ENCODE results near the gene PCLO. TPM values are rescaled to one million over a fixed set of nuclear protein-coding genes. Genes with fewer than 3 reads are reported as not detected.
"Not testable (repeated sequence)": the region's sequence is repeated elsewhere in the genome, so short reads cannot be mapped to it uniquely, and the experiment has no call there.

PCLO gene
- total RNA-seq, 1 experiment from 2014 or later: 4.1 TPM

GRCh38 chr7:82715344-82715743 is 447.3 kb downstream of the PCLO start:
- intact Hi-C loops (cut with micrococcal nuclease; ENCODE audit: unreplicated experiment): no loop called here
- TF ChIP-seq, protein P1, sequence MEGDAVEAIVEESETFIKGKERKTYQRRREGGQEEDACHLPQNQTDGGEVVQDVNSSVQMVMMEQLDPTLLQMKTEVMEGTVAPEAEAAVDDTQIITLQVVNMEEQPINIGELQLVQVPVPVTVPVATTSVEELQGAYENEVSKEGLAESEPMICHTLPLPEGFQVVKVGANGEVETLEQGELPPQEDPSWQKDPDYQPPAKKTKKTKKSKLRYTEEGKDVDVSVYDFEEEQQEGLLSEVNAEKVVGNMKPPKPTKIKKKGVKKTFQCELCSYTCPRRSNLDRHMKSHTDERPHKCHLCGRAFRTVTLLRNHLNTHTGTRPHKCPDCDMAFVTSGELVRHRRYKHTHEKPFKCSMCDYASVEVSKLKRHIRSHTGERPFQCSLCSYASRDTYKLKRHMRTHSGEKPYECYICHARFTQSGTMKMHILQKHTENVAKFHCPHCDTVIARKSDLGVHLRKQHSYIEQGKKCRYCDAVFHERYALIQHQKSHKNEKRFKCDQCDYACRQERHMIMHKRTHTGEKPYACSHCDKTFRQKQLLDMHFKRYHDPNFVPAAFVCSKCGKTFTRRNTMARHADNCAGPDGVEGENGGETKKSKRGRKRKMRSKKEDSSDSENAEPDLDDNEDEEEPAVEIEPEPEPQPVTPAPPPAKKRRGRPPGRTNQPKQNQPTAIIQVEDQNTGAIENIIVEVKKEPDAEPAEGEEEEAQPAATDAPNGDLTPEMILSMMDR (IDR thresholded peaks at IDR 0.05; ENCODE audit: insufficient read depth in 1 of 2, low read depth in 1 of 2, low read length in 1 of 2, severe bottlenecking in 1 of 2, unreplicated experiment in 1 of 2): no peak
- ChIA-PET POLR2A (no interaction called here), CTCF (no interaction called here)
- no peaks in the 10 kb centered on the region for H3K27me3 ChIP-seq (replicated peaks; ENCODE audit: control insufficient read depth, insufficient read depth, low read length)
- H3K4me1 ChIP-seq: peaks cover 9% of the 10 kb centered on the region
- H3K27me3 Mint-ChIP-seq (ENCODE audit: insufficient read depth, unreplicated experiment): no peaks in the 10 kb centered on the region
- DNase-seq: no peak
- no peak overlapping the region for H3K4me3 Mint-ChIP-seq (ENCODE audit: unreplicated experiment)
- H3K4me3 ChIP-seq (ENCODE audit: low read depth, low read length): no peak overlapping the region
- H3K9me3 Mint-ChIP-seq (ENCODE audit: unreplicated experiment): no peaks in the 10 kb centered on the region
- H3K9me3 ChIP-seq: no peaks in the 10 kb centered on the region
- H3K36me3 ChIP-seq (ENCODE audit: control insufficient read depth, insufficient read depth, low read length): no peaks in the 10 kb centered on the region
- H3K27ac Mint-ChIP-seq (ENCODE audit: unreplicated experiment): no peak overlapping the region
- H3K36me3 Mint-ChIP-seq (ENCODE audit: insufficient read depth, unreplicated experiment): no peaks in the 10 kb centered on the region
- no TSS peak for BruUV-seq (replicated peaks)
- no peaks in the 10 kb centered on the region for H3K4me1 Mint-ChIP-seq (ENCODE audit: low read depth, unreplicated experiment)

DNA sequence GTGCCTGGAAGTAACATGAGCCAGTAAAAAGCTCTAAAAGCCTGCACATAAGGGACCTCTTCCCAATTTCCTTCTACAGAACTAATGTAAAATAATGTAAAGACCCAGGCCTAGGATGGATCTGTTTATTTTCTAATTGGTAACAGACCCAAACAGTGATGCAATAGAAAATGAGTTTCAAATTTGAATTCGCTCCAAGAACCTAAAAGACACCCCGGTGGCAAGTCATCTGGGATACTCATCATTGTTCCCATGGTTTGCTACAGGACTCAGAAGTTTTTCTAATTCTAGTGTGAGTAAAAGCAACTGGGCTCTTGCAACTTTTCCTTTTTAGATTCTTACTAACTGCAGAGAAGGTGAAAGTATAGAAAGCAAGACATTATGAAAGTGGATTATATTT is 447.8 kb downstream of the PCLO start:
- H3K4me3 Mint-ChIP-seq (ENCODE audit: unreplicated experiment): no peak overlapping the region
- intact Hi-C loops (cut with micrococcal nuclease; ENCODE audit: unreplicated experiment): no loop called here
- TF ChIP-seq, protein P1 (IDR thresholded peaks at IDR 0.05; ENCODE audit: insufficient read depth in 1 of 2, low read depth in 1 of 2, low read length in 1 of 2, severe bottlenecking in 1 of 2, unreplicated experiment in 1 of 2): no peak
- BruUV-seq (replicated peaks): no TSS peak
- Histone ChIP-seq H3K4me3 (ENCODE audit: low read depth, low read length) (no peak overlapping the region), H3K9me3 (no peaks in the 10 kb centered on the region), H3K27me3 (replicated peaks; ENCODE audit: control insufficient read depth, insufficient read depth, low read length) (no peaks in the 10 kb centered on the region), H3K36me3 (ENCODE audit: control insufficient read depth, insufficient read depth, low read length) (no peaks in the 10 kb centered on the region), H3K4me1 (peaks cover 9% of the 10 kb centered on the region)
- no peak for DNase-seq
- no peak overlapping the region for H3K27ac Mint-ChIP-seq (ENCODE audit: unreplicated experiment)
- ChIA-PET CTCF (no interaction called here), POLR2A (no interaction called here)
- no peaks in the 10 kb centered on the region for H3K27me3 Mint-ChIP-seq (ENCODE audit: insufficient read depth, unreplicated experiment)
- no peaks in the 10 kb centered on the region for H3K9me3 Mint-ChIP-seq (ENCODE audit: unreplicated experiment)
- H3K36me3 Mint-ChIP-seq (ENCODE audit: insufficient read depth, unreplicated experiment): no peaks in the 10 kb centered on the region
- H3K4me1 Mint-ChIP-seq (ENCODE audit: low read depth, unreplicated experiment): no peaks in the 10 kb centered on the region

DNA sequence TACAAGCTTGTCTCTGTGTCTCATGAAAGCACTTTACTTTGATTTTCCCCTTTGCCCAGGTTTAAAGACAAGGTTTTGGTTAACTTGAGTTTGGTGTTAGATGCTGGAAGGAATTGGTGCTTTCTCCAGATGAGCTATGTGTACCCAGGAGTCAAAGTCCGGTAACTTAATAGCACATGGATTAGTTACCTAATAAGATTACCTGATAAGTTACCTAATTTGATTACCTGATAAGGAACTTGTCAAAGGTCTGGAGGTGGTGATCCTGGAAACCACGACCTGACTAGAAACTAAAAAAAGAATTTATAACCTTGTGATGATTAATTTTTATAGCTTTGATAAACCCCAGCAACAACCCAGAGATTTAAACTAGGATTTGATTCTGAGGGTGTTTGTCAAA is 449.2 kb downstream of the PCLO start:
- Mint-ChIP-seq H3K4me1 (ENCODE audit: low read depth, unreplicated experiment) (no peaks in the 10 kb centered on the region), H3K9me3 (ENCODE audit: unreplicated experiment) (no peaks in the 10 kb centered on the region)
- CTCF ChIA-PET: interaction anchor here (0.6 kb wide), 1 partner anchor 10 kb away, joined by 3 read pairs; no protein-coding TSS in a partner anchor

GRCh38 chr7:82706344-82706743 is 456.3 kb downstream of the PCLO start:
- H3K36me3 ChIP-seq (ENCODE audit: control insufficient read depth, insufficient read depth, low read length); H3K9me3 ChIP-seq; POLR2A ChIA-PET; intact Hi-C loops (cut with micrococcal nuclease; ENCODE audit: unreplicated experiment); H3K4me1 Mint-ChIP-seq (ENCODE audit: low read depth, unreplicated experiment); H3K9me3 Mint-ChIP-seq (ENCODE audit: unreplicated experiment); BruUV-seq (replicated peaks); H3K4me3 Mint-ChIP-seq (ENCODE audit: unreplicated experiment); H3K4me3 ChIP-seq (ENCODE audit: low read depth, low read length); H3K36me3 Mint-ChIP-seq (ENCODE audit: insufficient read depth, unreplicated experiment); H3K4me1 ChIP-seq; H3K27me3 Mint-ChIP-seq (ENCODE audit: insufficient read depth, unreplicated experiment); DNase-seq; CTCF ChIA-PET; H3K27ac Mint-ChIP-seq (ENCODE audit: unreplicated experiment); H3K27me3 ChIP-seq (replicated peaks; ENCODE audit: control insufficient read depth, insufficient read depth, low read length): not testable (repeated sequence)

More for the DNA sequence above, 449.2 kb downstream of the PCLO start:
- no peaks in the 10 kb centered on the region for H3K9me3 ChIP-seq
- H3K4me1 ChIP-seq: peaks cover 9% of the 10 kb centered on the region
- intact Hi-C loops (cut with micrococcal nuclease; ENCODE audit: unreplicated experiment): no loop called here
- BruUV-seq (replicated peaks): no TSS peak
- H3K27me3 ChIP-seq (replicated peaks; ENCODE audit: control insufficient read depth, insufficient read depth, low read length): no peaks in the 10 kb centered on the region
- POLR2A ChIA-PET: no interaction called here
- H3K36me3 Mint-ChIP-seq (ENCODE audit: insufficient read depth, unreplicated experiment): no peaks in the 10 kb centered on the region
- no peak for DNase-seq
- no peaks in the 10 kb centered on the region for H3K27me3 Mint-ChIP-seq (ENCODE audit: insufficient read depth, unreplicated experiment)
- no peak overlapping the region for H3K27ac Mint-ChIP-seq (ENCODE audit: unreplicated experiment)
- H3K36me3 ChIP-seq (ENCODE audit: control insufficient read depth, insufficient read depth, low read length): no peaks in the 10 kb centered on the region
- H3K4me3 Mint-ChIP-seq (ENCODE audit: unreplicated experiment): no peak overlapping the region
- no peak overlapping the region for H3K4me3 ChIP-seq (ENCODE audit: low read depth, low read length)
- TF ChIP-seq, protein P1 (IDR thresholded peaks at IDR 0.05; ENCODE audit: insufficient read depth in 1 of 2, low read depth in 1 of 2, low read length in 1 of 2, severe bottlenecking in 1 of 2, unreplicated experiment in 1 of 2): no peak

All from Caco-2 (cell line).